GM12892 (cell line): ENCODE measurements around the gene RAB36.

Source experiments
- DNase-seq: peaks from one replicate; pipeline ENCODE4 v3.0.0; 2011; ENCODE audit not compliant: insufficient read length
- FAIRE-seq: peaks from 2 replicates; lab custom pipeline; 2011; peaks lifted over from hg19 to GRCh38; lab: Jason Lieb, UNC
- POLR2A ChIP-seq: IDR thresholded peaks from 2 replicates; pipeline ENCODE4 v1.6.1; 2011; ENCODE audit warnings: low read depth, low read length, control low read depth
- POLR2AphosphoS5 ChIP-seq: IDR thresholded peaks from 2 replicates; pipeline ENCODE4 v1.6.1; 2011; ENCODE audit warnings: low read depth, low read length, control low read depth
- TAF1 ChIP-seq: IDR thresholded peaks from 2 replicates; pipeline ENCODE4 v1.6.1; 2011; ENCODE audit warnings: low read depth, mild to moderate bottlenecking, control low read depth, low read length, borderline replicate concordance

RAB36 gene

DNA sequence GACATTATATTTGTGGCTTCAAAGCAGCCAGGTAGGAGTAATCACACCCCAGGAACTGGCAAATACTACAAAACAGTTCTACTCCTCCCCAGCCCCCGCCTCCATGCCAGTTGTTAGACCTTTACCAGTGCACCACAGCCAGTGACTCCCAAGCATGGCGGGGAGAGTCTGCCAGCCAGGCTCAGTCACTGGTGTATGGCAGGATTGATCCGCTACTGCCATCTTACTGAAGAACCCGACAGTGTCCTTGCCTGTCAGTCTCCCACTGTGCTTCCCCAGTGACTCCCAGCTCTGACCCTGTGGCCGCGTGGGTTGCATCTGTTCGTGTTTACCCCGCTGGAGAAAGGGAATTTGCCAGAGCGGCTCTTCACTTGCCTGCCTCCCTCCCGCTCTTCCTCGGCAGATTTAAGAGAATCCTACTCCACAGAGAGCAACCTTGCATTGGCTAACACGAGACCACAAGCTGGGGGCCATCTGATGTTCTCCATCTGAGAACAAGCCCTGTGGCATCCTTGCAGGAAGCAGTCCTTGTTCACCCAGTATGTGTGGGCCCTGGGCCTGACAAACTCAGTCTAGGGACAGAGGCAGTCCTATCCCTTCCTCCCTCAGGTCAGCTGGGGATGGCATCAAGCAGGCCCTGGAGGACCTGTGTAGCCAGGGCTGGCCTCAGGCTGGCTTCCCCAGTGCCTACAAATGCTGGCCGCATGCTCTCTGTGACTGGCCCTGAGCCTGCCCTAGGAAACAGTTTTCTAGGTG, 41.9 kb upstream of the RAB36 start:
- no peak for DNase-seq
- TF ChIP-seq POLR2A (no peak), POLR2AphosphoS5 (no peak), TAF1 (no peak)
- no peak for FAIRE-seq

GRCh38 chr22:23104187-23104971, 40.9 kb upstream of the RAB36 start:
- TF ChIP-seq POLR2AphosphoS5 (no peak), TAF1 (no peak), POLR2A (no peak)
- FAIRE-seq (no peak), DNase-seq (no peak)

DNA sequence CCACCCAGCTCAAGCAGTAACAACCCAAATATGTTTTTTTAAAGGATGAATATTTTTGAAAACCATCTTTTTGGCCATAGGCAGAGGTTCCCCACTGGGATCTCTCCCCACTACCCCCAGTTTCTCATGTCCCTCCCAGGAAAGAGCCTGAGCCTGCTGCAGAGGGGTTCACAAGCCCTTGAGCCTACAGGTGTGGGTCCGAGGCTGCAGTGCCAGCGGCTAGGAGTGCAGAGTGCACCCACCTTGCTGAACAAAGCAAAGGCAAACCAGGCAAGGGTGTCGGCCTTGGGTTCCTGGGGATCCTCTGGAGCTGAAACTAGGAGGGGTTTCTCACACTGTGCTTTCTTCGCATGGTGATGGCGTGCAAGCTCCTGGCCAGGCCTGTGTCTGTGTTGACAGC, 40.0 kb upstream of the RAB36 start:
- FAIRE-seq (no peak), DNase-seq (no peak)
- TF ChIP-seq TAF1 (no peak), POLR2A (no peak), POLR2AphosphoS5 (no peak)

- DNase-seq = no peak
- FAIRE-seq = no peak
- TF ChIP-seq POLR2AphosphoS5 (no peak), TAF1 (no peak), POLR2A (no peak)
Observed at GRCh38 chr22:23105919-23106318, 39.4 kb upstream of the RAB36 start.

DNA sequence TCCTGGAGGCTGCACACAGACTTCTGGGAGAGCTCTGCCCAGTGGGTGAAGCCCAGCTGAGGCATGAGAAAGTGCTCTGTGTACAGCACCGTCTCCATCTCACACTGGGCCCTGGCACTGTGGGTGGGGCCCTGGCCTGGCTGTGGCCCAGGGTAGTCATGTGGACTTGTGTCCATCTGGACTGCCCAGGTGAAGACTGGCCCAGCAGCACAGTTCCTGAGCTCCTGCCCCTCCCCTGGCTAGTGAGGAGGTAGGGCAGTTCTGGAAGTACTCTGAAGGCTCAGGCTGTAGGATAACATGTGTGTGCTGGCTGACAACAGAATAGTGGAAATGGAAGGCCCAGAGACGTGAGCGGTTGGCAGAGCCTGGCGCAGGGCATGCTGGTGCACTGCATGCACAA, 38.9 kb upstream of the RAB36 start:
- FAIRE-seq (no peak), DNase-seq (no peak)
- TF ChIP-seq TAF1 (no peak), POLR2AphosphoS5 (no peak), POLR2A (no peak)

- DNase-seq (no peak), FAIRE-seq (no peak)
- no peak for TF ChIP-seq POLR2A
- no peak for TF ChIP-seq POLR2AphosphoS5
- TF ChIP-seq TAF1 = no peak
Observed at GRCh38 chr22:23106906-23107367, 38.3 kb upstream of the RAB36 start.

GRCh38 chr22:23107487-23108248, 37.6 kb upstream of the RAB36 start:
- FAIRE-seq (no peak), DNase-seq (no peak)
- TF ChIP-seq POLR2AphosphoS5 (no peak), POLR2A (no peak), TAF1 (no peak)

- no peak for TF ChIP-seq POLR2A
- no peak for TF ChIP-seq POLR2AphosphoS5
- TF ChIP-seq TAF1 = no peak
- FAIRE-seq = no peak
- no peak for DNase-seq
Observed at GRCh38 chr22:23108249-23109078, 36.8 kb upstream of the RAB36 start.

- no peak for FAIRE-seq
- DNase-seq = no peak
- no peak for TF ChIP-seq TAF1
- TF ChIP-seq POLR2A = no peak
- TF ChIP-seq POLR2AphosphoS5 = no peak
Observed at GRCh38 chr22:23109079-23109347, 36.3 kb upstream of the RAB36 start.

- DNase-seq (no peak), FAIRE-seq (no peak)
- TF ChIP-seq POLR2AphosphoS5 (no peak), TAF1 (no peak), POLR2A (no peak)
Observed at GRCh38 chr22:23109441-23109978, 35.8 kb upstream of the RAB36 start.
